Measurements from ENCODE around the gene LCP2.

The LCP2 gene

DNA sequence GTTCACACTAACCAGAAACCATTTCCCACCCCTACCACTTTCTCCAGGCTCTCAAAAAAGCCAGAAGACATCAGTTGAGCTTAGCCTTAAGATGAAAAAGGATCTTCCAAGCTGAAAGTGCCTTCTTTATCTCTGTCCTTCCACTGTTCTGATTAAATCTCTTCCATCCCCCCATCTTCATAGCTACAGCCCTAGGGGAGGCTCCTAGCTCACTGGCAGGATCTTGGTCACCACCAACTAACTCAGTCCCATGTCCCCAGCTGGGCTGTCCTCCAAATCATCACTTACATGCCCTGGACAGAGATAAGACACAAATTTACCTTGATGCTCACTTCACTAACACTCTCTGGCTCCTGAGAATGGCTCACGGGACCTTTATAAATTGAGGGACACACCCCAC lies 14.3 kb downstream of the LCP2 start:
- Histone ChIP-seq H3K36me3 (ENCODE audit: insufficient read depth, low read length) (no peaks in the 10 kb centered on the region), H3K9me3 (ENCODE audit: control insufficient read depth, insufficient read depth, low read length) (peaks cover 9% of the 10 kb centered on the region), H3K9ac (ENCODE audit: low read depth, low read length) (no peak overlapping the region), H3K4me1 (ENCODE audit: insufficient read depth, low read length) (peaks cover 18% of the 10 kb centered on the region)

GRCh38 chr5:170280011-170280493 lies 17.5 kb downstream of the LCP2 start:
- Histone ChIP-seq H3K4me1 (ENCODE audit: insufficient read depth, low read length) (peaks cover 22% of the 10 kb centered on the region), H3K9ac (ENCODE audit: low read depth, low read length) (no peak overlapping the region), H3K36me3 (ENCODE audit: insufficient read depth, low read length) (no peaks in the 10 kb centered on the region), H3K9me3 (ENCODE audit: control insufficient read depth, insufficient read depth, low read length) (peaks cover 5% of the 10 kb centered on the region)

DNA sequence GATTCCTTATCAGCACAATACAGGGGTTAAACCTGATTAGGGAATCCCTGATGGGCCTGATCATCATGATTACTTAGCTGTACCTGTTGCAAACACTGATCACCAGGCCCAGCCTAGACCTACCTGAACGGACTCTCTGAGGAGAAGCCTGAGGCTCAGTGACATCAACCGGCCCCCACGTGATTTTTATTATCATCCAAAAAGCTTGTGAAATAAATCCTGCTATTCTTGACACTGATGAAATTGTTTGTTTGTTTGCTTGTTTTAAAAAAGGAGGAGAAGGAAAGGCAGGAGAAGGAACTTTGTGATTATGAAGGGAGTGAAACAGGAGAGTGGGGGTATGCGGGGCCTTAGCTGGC lies 18.1 kb downstream of the LCP2 start:
- H3K9ac ChIP-seq (ENCODE audit: low read depth, low read length), result no peak overlapping the region
- H3K4me1 ChIP-seq (ENCODE audit: insufficient read depth, low read length), result peaks cover 22% of the 10 kb centered on the region
- no peaks in the 10 kb centered on the region for H3K36me3 ChIP-seq (ENCODE audit: insufficient read depth, low read length)

GRCh38 chr5:170278611-170279458 lies 18.7 kb downstream of the LCP2 start:
- peaks cover 26% of the 10 kb centered on the region for H3K4me1 ChIP-seq (ENCODE audit: insufficient read depth, low read length)
- H3K36me3 ChIP-seq (ENCODE audit: insufficient read depth, low read length), result no peaks in the 10 kb centered on the region
- H3K9me3 ChIP-seq (ENCODE audit: control insufficient read depth, insufficient read depth, low read length), result peaks cover 3% of the 10 kb centered on the region; the same call in 1 of the 2 replicates
- H3K9ac ChIP-seq (ENCODE audit: low read depth, low read length), result no peak overlapping the region

More for the DNA sequence above, 18.1 kb downstream of the LCP2 start:
- H3K9me3 ChIP-seq (ENCODE audit: control insufficient read depth, insufficient read depth, low read length), result peaks cover 5% of the 10 kb centered on the region

GRCh38 chr5:170277867-170278281 lies 19.7 kb downstream of the LCP2 start:
- H3K9ac ChIP-seq (ENCODE audit: low read depth, low read length), result no peak overlapping the region
- H3K9me3 ChIP-seq (ENCODE audit: control insufficient read depth, insufficient read depth, low read length), result peaks cover 3% of the 10 kb centered on the region; the same call in 1 of the 2 replicates
- peaks cover 26% of the 10 kb centered on the region for H3K4me1 ChIP-seq (ENCODE audit: insufficient read depth, low read length)
- H3K36me3 ChIP-seq (ENCODE audit: insufficient read depth, low read length), result no peaks in the 10 kb centered on the region

- Histone ChIP-seq H3K4me1 (ENCODE audit: insufficient read depth, low read length) (peaks cover 26% of the 10 kb centered on the region), H3K9me3 (ENCODE audit: control insufficient read depth, insufficient read depth, low read length) (no peaks in the 10 kb centered on the region), H3K36me3 (ENCODE audit: insufficient read depth, low read length) (no peaks in the 10 kb centered on the region), H3K9ac (ENCODE audit: low read depth, low read length) (no peak overlapping the region)
Measured at GRCh38 chr5:170276140-170276539, 21.4 kb downstream of the LCP2 start.

DNA sequence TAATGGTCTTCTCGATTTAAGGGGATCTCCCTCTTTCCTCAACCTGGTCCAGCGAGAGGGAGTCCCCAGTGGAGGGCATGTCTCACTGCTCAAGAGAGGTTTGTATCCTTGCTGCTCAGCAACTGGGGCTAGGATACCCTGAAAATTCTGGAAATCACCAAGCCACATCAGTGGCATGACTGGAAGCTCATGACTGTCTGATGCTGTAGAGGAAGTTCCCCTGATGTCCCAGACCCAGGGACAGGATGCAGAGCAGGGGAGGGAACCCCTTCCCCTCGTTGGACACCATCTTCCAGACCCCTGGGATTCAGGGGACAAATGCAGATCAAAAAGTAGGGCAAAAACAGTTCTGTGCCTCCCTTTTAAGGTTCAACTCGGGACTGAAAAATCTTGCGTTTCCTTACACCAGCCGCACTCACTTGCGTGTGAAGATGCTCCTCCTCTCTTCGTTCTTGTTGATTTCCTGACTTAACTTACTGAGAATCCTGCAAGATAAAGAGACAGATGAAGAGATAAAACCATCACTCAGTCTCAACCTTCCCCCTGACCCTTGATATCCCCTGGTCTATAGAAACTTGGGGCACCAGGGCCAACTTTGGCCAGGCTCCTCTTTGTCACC lies 22.1 kb downstream of the LCP2 start:
- no peak overlapping the region for H3K9ac ChIP-seq (ENCODE audit: low read depth, low read length)
- peaks cover 26% of the 10 kb centered on the region for H3K4me1 ChIP-seq (ENCODE audit: insufficient read depth, low read length)
- no peaks in the 10 kb centered on the region for H3K9me3 ChIP-seq (ENCODE audit: control insufficient read depth, insufficient read depth, low read length)
- H3K36me3 ChIP-seq (ENCODE audit: insufficient read depth, low read length), result no peaks in the 10 kb centered on the region

- peaks cover 15% of the 10 kb centered on the region for H3K4me1 ChIP-seq (ENCODE audit: insufficient read depth, low read length)
Measured at GRCh38 chr5:170273968-170274710, 23.4 kb downstream of the LCP2 start.

GRCh38 chr5:170270293-170271069 lies 27.1 kb downstream of the LCP2 start:
- H3K4me1 ChIP-seq (ENCODE audit: insufficient read depth, low read length), result peaks cover 20% of the 10 kb centered on the region
- H3K9me3 ChIP-seq (ENCODE audit: control insufficient read depth, insufficient read depth, low read length), result no peaks in the 10 kb centered on the region; the same call in 1 of the 2 replicates
- H3K36me3 ChIP-seq (ENCODE audit: insufficient read depth, low read length), result no peaks in the 10 kb centered on the region
- H3K9ac ChIP-seq (ENCODE audit: low read depth, low read length), result no peak overlapping the region

More at GRCh38 chr5:170273968-170274710, 23.4 kb downstream of the LCP2 start:
- no peaks in the 10 kb centered on the region for H3K36me3 ChIP-seq (ENCODE audit: insufficient read depth, low read length)
- no peaks in the 10 kb centered on the region for H3K9me3 ChIP-seq (ENCODE audit: control insufficient read depth, insufficient read depth, low read length)
- H3K9ac ChIP-seq (ENCODE audit: low read depth, low read length), result no peak overlapping the region

DNA sequence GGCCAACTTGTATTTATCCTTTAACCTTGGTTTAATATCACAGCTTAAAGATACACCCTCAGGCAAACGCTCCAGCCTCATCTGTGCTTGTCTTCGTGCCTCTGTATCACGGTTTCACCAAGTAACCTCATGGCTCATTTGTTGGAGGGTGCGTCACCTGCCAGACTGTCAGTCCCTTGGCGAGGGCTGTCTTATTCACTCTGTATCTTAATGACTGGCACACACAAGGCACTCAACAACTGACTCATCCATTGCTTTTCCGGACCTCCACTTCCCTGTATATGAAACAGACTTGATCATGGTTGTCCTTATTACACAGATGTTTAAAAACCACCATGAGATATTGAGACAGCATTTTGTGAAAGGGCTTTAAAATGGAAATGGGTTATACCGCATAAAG lies 28.0 kb downstream of the LCP2 start:
- Histone ChIP-seq H3K4me1 (ENCODE audit: insufficient read depth, low read length) (peaks cover 23% of the 10 kb centered on the region), H3K36me3 (ENCODE audit: insufficient read depth, low read length) (no peaks in the 10 kb centered on the region), H3K9ac (ENCODE audit: low read depth, low read length) (no peak overlapping the region), H3K9me3 (ENCODE audit: control insufficient read depth, insufficient read depth, low read length) (no peaks in the 10 kb centered on the region; the same call in 1 of the 2 replicates)

DNA sequence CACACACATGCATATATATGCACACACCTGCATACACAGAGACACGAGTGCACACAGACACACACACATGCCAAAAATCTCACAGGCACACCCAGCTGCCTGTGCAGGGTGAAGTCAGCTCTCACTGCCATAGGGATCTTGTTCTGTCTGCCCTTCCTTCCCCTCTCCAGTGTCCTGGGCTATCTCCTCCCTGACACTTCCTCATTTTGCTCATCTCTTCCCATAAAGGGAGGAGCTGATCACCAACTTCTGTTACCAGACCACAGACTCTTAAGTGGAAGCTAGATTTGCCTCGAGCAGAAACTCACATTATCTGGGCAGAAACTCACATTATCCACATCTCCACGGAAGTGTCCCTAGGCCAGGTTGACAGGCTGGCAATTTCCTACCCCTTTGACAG lies 28.7 kb downstream of the LCP2 start:
- no peaks in the 10 kb centered on the region; the same call in 1 of the 2 replicates for H3K9me3 ChIP-seq (ENCODE audit: control insufficient read depth, insufficient read depth, low read length)
- peaks cover 20% of the 10 kb centered on the region for H3K4me1 ChIP-seq (ENCODE audit: insufficient read depth, low read length)
- no peak overlapping the region for H3K9ac ChIP-seq (ENCODE audit: low read depth, low read length)
- H3K36me3 ChIP-seq (ENCODE audit: insufficient read depth, low read length), result no peaks in the 10 kb centered on the region

- peaks cover 20% of the 10 kb centered on the region for H3K4me1 ChIP-seq (ENCODE audit: insufficient read depth, low read length)
- H3K36me3 ChIP-seq (ENCODE audit: insufficient read depth, low read length), result no peaks in the 10 kb centered on the region
- no peak overlapping the region for H3K9ac ChIP-seq (ENCODE audit: low read depth, low read length)
- H3K9me3 ChIP-seq (ENCODE audit: control insufficient read depth, insufficient read depth, low read length), result no peaks in the 10 kb centered on the region; the same call in 1 of the 2 replicates
Measured at GRCh38 chr5:170268153-170268689, 29.4 kb downstream of the LCP2 start.

DNA sequence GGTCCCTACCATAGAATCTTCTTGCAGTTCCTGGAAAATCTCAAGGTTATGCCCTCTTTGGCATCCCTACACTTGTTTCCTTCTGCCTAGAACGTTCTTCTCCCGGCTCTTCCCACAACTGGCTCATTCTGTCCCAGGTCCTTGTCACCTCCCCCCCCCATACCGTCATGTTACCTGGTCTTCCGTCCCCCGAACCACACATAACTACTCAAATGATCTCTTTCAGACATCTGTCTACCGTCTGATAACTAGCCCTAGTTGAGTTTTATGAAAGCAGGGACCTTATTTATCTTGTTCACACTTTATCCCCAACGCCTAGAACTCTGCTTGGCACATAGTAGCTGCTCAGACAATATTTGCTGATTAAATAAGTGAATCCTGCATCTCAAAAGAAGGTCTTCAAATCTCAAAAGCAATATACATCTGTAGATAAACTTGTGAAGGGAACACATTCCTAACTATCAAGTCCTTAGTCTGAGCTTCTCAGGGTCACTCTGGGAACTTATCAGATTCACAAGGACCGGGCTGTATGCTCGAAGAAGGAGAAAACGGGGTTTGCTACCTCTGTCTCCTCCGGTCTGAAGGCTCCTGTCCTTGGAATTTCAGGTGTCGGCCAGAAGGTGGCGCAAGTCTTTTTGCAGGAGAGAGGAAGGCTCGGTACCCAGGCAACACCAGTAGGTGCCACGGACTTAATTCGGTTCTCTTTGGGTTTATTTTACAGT lies 30.0 kb downstream of the LCP2 start:
- Histone ChIP-seq H3K9ac (ENCODE audit: low read depth, low read length) (no peak overlapping the region), H3K9me3 (ENCODE audit: control insufficient read depth, insufficient read depth, low read length) (no peaks in the 10 kb centered on the region; the same call in 1 of the 2 replicates), H3K4me1 (ENCODE audit: insufficient read depth, low read length) (peaks cover 20% of the 10 kb centered on the region), H3K36me3 (ENCODE audit: insufficient read depth, low read length) (no peaks in the 10 kb centered on the region)

Measured in ES-I3 (cell line).